RWPE2 (cell line): ENCODE data around the gene MPL.

Experiments
- ATAC-seq: fragments of 200-7000 bp; cut with Tn5 transposase; 3 replicates; pipeline ENCODE4 v1.9.1; 2021; ENCODE audit warnings: low read depth
- DNase-seq: peaks from one replicate; pipeline ENCODE4 v3.0.0-alpha.2; 2020; ENCODE audit warnings: low spot score
- H3K27ac ChIP-seq: fragments of 450-650 bp; 2 replicates; pipeline ENCODE4 v1.5.1; 2017; ENCODE audit warnings: mild to moderate bottlenecking; ENCODE audit not compliant: poor library complexity, severe bottlenecking
- H3K27me3 ChIP-seq: fragments of 250-450 bp; sonication (Bioruptor Pico); 2 replicates; pipeline ENCODE4 v1.5.1; 2021; ENCODE audit warnings: mild to moderate bottlenecking, moderate library complexity; ENCODE audit not compliant: insufficient read depth, poor library complexity, severe bottlenecking
- H3K36me3 ChIP-seq: fragments of 250-450 bp; sonication (Bioruptor Pico); 2 replicates; pipeline ENCODE4 v1.5.1; 2020; ENCODE audit warnings: low read depth, mild to moderate bottlenecking, moderate library complexity
- H3K4me1 ChIP-seq: fragments of 250-450 bp; sonication (Bioruptor Pico); 2 replicates; pipeline ENCODE4 v1.5.1; 2021; ENCODE audit warnings: mild to moderate bottlenecking, moderate library complexity; ENCODE audit not compliant: insufficient read depth, poor library complexity, severe bottlenecking
- H3K4me3 ChIP-seq: fragments of 250-450 bp; sonication (Bioruptor Pico); 2 replicates; pipeline ENCODE4 v1.5.1; 2021; ENCODE audit warnings: mild to moderate bottlenecking, moderate library complexity; ENCODE audit not compliant: severe bottlenecking
- H3K9me3 ChIP-seq: fragments of 250-450 bp; sonication (Bioruptor Pico); 2 replicates; pipeline ENCODE4 v1.5.1; 2021; ENCODE audit warnings: mild to moderate bottlenecking, moderate library complexity; ENCODE audit not compliant: severe bottlenecking
- CTCF ChIP-seq: fragments of 450-650 bp; IDR thresholded peaks from one replicate; pipeline ENCODE4 v1.5.1; 2017; ENCODE audit warnings: mild to moderate bottlenecking, moderate library complexity; ENCODE audit not compliant: poor library complexity, severe bottlenecking

The MPL gene

GRCh38 chr1:43322506-43322905 is 15.1 kb upstream of the MPL start:
- TF ChIP-seq CTCF: no peak
- H3K4me1 ChIP-seq: no peaks in the 10 kb centered on the region
- no peaks in the 10 kb centered on the region for H3K36me3 ChIP-seq
- H3K27me3 ChIP-seq: no peaks in the 10 kb centered on the region
- DNase-seq: no peak
- H3K27ac ChIP-seq: no peak overlapping the region
- ATAC-seq: no peak
- H3K9me3 ChIP-seq: peaks cover 7% of the 10 kb centered on the region
- H3K4me3 ChIP-seq: no peak overlapping the region

- no peaks in the 10 kb centered on the region for H3K27me3 ChIP-seq
- ATAC-seq (no peak), DNase-seq (no peak)
- H3K4me1 ChIP-seq: no peaks in the 10 kb centered on the region
- peaks cover 7% of the 10 kb centered on the region for H3K9me3 ChIP-seq
- H3K36me3 ChIP-seq: no peaks in the 10 kb centered on the region
- H3K27ac ChIP-seq: no peak overlapping the region
- TF ChIP-seq CTCF: no peak
- no peak overlapping the region for H3K4me3 ChIP-seq
Measured at GRCh38 chr1:43324810-43325209, 12.8 kb upstream of the MPL start.

GRCh38 chr1:43325381-43325780 is 12.2 kb upstream of the MPL start:
- TF ChIP-seq CTCF: no peak
- Histone ChIP-seq H3K36me3 (no peaks in the 10 kb centered on the region), H3K9me3 (peaks cover 7% of the 10 kb centered on the region), H3K4me1 (no peaks in the 10 kb centered on the region), H3K27me3 (no peaks in the 10 kb centered on the region), H3K4me3 (no peak overlapping the region), H3K27ac (no peak overlapping the region)
- ATAC-seq: no peak
- DNase-seq: no peak

- no peak for TF ChIP-seq CTCF
- Histone ChIP-seq H3K9me3 (peaks cover 7% of the 10 kb centered on the region), H3K27ac (no peak overlapping the region), H3K36me3 (no peaks in the 10 kb centered on the region), H3K4me3 (no peak overlapping the region), H3K4me1 (no peaks in the 10 kb centered on the region), H3K27me3 (no peaks in the 10 kb centered on the region)
- DNase-seq: no peak
- no peak for ATAC-seq
Measured at GRCh38 chr1:43327549-43328292, 9.9 kb upstream of the MPL start.

- DNase-seq: no peak
- no peaks in the 10 kb centered on the region for H3K36me3 ChIP-seq
- H3K4me1 ChIP-seq: no peaks in the 10 kb centered on the region
- ATAC-seq: peak; percentile 83
- no peak overlapping the region for H3K4me3 ChIP-seq
- H3K27ac ChIP-seq: no peak overlapping the region
- peaks cover 7% of the 10 kb centered on the region for H3K9me3 ChIP-seq
- H3K27me3 ChIP-seq: no peaks in the 10 kb centered on the region
- no peak for TF ChIP-seq CTCF
Measured at GRCh38 chr1:43329995-43330751, 7.4 kb upstream of the MPL start.
